HepG2 (cell line): ENCODE results near the gene TRAF4. TPM values are rescaled to one million over a fixed set of nuclear protein-coding genes. Genes with fewer than 3 reads are reported as not detected.

Experiments
- AKAP8 ChIP-seq: sonication (generic); formaldehyde crosslinking; IDR thresholded peaks from 2 replicates; pipeline ENCODE4 v1.5.1; 2020; ENCODE audit warnings: mild to moderate bottlenecking, missing genetic modification reagents
- ELF1 ChIP-seq: sonication (generic); formaldehyde crosslinking; IDR thresholded peaks from 2 replicates; pipeline ENCODE4 v1.4.0; 2020; ENCODE audit warnings: missing genetic modification reagents
- JDP2 ChIP-seq: sonication (generic); formaldehyde crosslinking; IDR thresholded peaks from 2 replicates; pipeline ENCODE4 v1.8.1; 2022; ENCODE audit warnings: missing genetic modification reagents, borderline replicate concordance
- KLF15 ChIP-seq: sonication (generic); formaldehyde crosslinking; IDR thresholded peaks from 2 replicates; pipeline ENCODE4 v1.8.1; 2023; ENCODE audit warnings: borderline replicate concordance, mild to moderate bottlenecking, inconsistent platforms, missing genetic modification reagents, mixed read lengths
- MXI1 ChIP-seq: IDR thresholded peaks from 3 replicates; pipeline ENCODE4 v1.6.1; 2012; ENCODE audit warnings: low read depth, low read length, inconsistent platforms, borderline replicate concordance
- RELA ChIP-seq: sonication (generic); formaldehyde crosslinking; IDR thresholded peaks from 2 replicates; pipeline ENCODE4 v1.4.0; 2020; ENCODE audit warnings: missing genetic modification reagents
- SALL2 ChIP-seq: sonication (generic); formaldehyde crosslinking; IDR thresholded peaks from 2 replicates; pipeline ENCODE4 v1.8.1; 2023; ENCODE audit warnings: mild to moderate bottlenecking, missing genetic modification reagents, inconsistent platforms
- SMAD1 ChIP-seq: sonication (generic); formaldehyde crosslinking; IDR thresholded peaks from 2 replicates; pipeline ENCODE4 v1.4.0; 2020; ENCODE audit warnings: missing genetic modification reagents, low read depth, mild to moderate bottlenecking, borderline replicate concordance
- ZFAT ChIP-seq: sonication (generic); formaldehyde crosslinking; conservative IDR thresholded peaks from 2 replicates; pipeline ENCODE4 v1.8.1; 2023; ENCODE audit warnings: missing genetic modification reagents, inconsistent platforms
- ZSCAN29 ChIP-seq: sonication (generic); formaldehyde crosslinking; conservative IDR thresholded peaks from 2 replicates; pipeline ENCODE4 v1.4.0; 2020; ENCODE audit warnings: mild to moderate bottlenecking, missing genetic modification reagents
- polyA plus RNA-seq, 8 experiments: library from polyadenylated mRNA; depleted of rRNA in 3 of 8; stranded (reverse) in 7 of 8; unstranded in 1 of 8; fragments of >200 nt; fragmentation: Illumina TruSeq in 4 of 8; extraction: Trizol in 4 of 8; gene quantifications; 2 replicates each; pipeline versions ENCODE4 v1.2.1 to v1.2.3, GENCODE V29; 2011 to 2016; ENCODE audit warnings: low read depth in 4 of 8, missing spikeins in 1 of 8, mixed read lengths in 1 of 8; ENCODE audit not compliant: insufficient read depth in 1 of 8
- total RNA-seq, 5 experiments: library from RNA; depleted of rRNA; stranded (reverse); fragments of >200 nt; fragmentation: Illumina TruSeq; extraction: Trizol; gene quantifications; 2 replicates each; pipeline ENCODE4 v1.2.3, GENCODE V29; 2016; ENCODE audit warnings: low read depth in 1 of 5
- TF ChIP-seq, protein P1 (sequence below): IDR thresholded peaks from 2 replicates; pipeline ENCODE4 v1.6.1; 2018; ENCODE audit warnings: missing genetic modification reagents
- TF ChIP-seq, protein P2 (sequence below): sonication (generic); formaldehyde crosslinking; IDR thresholded peaks from 2 replicates; pipeline ENCODE4 v1.4.0; 2020; ENCODE audit warnings: mild to moderate bottlenecking, missing genetic modification reagents
- TF ChIP-seq, protein P3 (sequence below): IDR thresholded peaks from 2 replicates; pipeline ENCODE4 v1.6.1; 2012; ENCODE audit warnings: low read depth, low read length, improper control_type of control experiment
- TF ChIP-seq, protein P4 (sequence below), 2 experiments: sonication (generic) in 1 of 2; formaldehyde crosslinking in 1 of 2; IDR thresholded peaks; 2 replicates each; pipeline versions ENCODE4 v1.4.0 to v1.6.1; 2016 to 2020; ENCODE audit warnings: borderline replicate concordance in 1 of 2, low read depth in 1 of 2, mild to moderate bottlenecking in 1 of 2, missing genetic modification reagents in 1 of 2

TRAF4 gene
- total and polyA plus RNA-seq, 2 of the 13 experiments (the other 11 are each of a cell fraction or from before 2014, with no cell fraction given), result 86.0 to 89.9 TPM

DNA sequence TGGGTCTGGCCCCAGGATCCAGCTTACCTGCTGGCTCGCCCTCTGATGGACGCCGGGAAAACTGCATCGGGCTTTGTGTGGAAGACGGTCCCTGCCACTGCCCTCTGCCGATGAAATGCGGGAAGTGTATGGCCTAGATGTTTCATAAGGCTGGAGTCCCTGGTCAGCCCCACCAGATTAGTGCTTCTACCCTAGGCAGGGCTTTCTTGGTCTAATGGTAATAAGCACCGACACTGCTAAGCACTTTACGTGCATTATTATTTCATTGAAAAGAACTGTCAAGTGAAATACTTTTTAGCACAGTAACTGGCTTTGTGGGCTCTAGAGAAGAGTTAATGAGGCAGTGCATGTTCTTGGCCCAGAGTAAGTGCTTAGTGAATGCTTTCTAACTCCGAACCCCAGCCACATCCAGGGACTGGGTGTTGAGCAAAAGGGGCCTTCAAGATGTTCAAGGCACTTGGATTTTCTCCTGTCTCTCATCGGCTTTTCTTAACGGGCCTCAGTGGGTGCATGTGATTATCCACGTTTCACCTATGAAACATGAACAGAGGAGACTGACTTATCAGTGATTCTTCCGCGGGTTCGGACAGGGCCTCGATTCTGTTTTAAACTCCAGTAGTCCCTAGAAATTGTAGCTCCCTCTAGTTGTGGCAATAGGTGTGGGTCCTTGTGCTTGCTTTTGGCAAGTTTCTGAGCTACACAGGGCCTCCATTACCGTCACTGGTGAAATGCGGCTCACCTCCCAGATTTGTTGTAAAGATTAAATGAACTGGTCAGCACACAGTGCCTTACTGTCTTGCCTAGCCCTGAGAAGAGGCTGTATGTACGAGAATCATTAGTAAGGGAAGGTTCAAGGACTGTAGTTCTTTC is 6.6 kb downstream of the TRAF4 start (continued):
- TF ChIP-seq, protein P1, sequence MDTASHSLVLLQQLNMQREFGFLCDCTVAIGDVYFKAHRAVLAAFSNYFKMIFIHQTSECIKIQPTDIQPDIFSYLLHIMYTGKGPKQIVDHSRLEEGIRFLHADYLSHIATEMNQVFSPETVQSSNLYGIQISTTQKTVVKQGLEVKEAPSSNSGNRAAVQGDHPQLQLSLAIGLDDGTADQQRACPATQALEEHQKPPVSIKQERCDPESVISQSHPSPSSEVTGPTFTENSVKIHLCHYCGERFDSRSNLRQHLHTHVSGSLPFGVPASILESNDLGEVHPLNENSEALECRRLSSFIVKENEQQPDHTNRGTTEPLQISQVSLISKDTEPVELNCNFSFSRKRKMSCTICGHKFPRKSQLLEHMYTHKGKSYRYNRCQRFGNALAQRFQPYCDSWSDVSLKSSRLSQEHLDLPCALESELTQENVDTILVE (CRISPR knock-in tag), result no peak
- no peak for TF ChIP-seq JDP2 (CRISPR knock-in tag)
- TF ChIP-seq, protein P2, sequence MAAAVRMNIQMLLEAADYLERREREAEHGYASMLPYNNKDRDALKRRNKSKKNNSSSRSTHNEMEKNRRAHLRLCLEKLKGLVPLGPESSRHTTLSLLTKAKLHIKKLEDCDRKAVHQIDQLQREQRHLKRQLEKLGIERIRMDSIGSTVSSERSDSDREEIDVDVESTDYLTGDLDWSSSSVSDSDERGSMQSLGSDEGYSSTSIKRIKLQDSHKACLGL (CRISPR knock-in tag), result no peak
- TF ChIP-seq, protein P3, sequence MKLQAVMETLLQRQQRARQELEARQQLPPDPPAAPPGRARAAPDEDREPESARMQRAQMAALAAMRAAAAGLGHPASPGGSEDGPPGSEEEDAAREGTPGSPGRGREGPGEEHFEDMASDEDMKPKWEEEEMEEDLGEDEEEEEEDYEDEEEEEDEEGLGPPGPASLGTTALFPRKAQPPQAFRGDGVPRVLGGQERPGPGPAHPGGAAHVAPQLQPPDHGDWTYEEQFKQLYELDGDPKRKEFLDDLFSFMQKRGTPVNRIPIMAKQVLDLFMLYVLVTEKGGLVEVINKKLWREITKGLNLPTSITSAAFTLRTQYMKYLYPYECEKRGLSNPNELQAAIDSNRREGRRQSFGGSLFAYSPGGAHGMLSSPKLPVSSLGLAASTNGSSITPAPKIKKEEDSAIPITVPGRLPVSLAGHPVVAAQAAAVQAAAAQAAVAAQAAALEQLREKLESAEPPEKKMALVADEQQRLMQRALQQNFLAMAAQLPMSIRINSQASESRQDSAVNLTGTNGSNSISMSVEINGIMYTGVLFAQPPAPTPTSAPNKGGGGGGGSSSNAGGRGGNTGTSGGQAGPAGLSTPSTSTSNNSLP, result peak; percentile 45; the same call in 1 of the 2 replicates
- TF ChIP-seq, protein P4, sequence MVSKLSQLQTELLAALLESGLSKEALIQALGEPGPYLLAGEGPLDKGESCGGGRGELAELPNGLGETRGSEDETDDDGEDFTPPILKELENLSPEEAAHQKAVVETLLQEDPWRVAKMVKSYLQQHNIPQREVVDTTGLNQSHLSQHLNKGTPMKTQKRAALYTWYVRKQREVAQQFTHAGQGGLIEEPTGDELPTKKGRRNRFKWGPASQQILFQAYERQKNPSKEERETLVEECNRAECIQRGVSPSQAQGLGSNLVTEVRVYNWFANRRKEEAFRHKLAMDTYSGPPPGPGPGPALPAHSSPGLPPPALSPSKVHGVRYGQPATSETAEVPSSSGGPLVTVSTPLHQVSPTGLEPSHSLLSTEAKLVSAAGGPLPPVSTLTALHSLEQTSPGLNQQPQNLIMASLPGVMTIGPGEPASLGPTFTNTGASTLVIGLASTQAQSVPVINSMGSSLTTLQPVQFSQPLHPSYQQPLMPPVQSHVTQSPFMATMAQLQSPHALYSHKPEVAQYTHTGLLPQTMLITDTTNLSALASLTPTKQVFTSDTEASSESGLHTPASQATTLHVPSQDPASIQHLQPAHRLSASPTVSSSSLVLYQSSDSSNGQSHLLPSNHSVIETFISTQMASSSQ (IDR thresholded peaks at IDR 0.05; ENCODE audit: low read depth), result no peak
- TF ChIP-seq, protein P4 (CRISPR knock-in tag; IDR thresholded peaks at IDR 0.05; ENCODE audit: borderline replicate concordance), result 0 out of 2 replicates have a peak, but pooled peaks have one; percentile 15
- no peak for TF ChIP-seq AKAP8 (CRISPR knock-in tag)
- TF ChIP-seq KLF15 (CRISPR knock-in tag), result no peak
- peak; percentile 43 for TF ChIP-seq ELF1 (CRISPR knock-in tag)
- 0 out of 2 replicates have a peak, but pooled peaks have one; percentile 41 for TF ChIP-seq SALL2 (CRISPR knock-in tag)
- TF ChIP-seq SMAD1 (CRISPR knock-in tag), result no peak
- peak; percentile 71; the same call in 1 of the 3 replicates for TF ChIP-seq MXI1
- no peak for TF ChIP-seq ZFAT (CRISPR knock-in tag)
- no peak for TF ChIP-seq RELA (CRISPR knock-in tag)
- no peak for TF ChIP-seq ZSCAN29 (CRISPR knock-in tag)
